Measurements from ENCODE around the gene STK10.

DNA sequence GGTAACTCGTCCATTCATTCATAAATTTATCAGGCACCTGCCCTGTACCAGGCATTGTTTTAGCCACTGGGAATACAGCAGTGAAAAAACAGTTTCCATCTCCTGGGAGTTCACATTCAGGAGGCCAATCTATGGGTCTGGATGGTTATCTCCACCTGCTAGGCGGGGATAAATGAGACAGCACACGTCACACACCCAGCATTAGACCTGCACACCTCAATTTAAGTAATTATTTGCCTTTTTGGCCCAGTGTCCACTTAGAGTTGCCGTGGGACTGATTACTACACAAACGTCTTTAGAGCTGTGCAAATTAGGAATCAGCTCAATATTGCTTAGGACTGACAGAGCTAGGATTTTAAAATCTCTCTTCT lies 46.1 kb downstream of the STK10 start:
- TF ChIP-seq, protein P1, sequence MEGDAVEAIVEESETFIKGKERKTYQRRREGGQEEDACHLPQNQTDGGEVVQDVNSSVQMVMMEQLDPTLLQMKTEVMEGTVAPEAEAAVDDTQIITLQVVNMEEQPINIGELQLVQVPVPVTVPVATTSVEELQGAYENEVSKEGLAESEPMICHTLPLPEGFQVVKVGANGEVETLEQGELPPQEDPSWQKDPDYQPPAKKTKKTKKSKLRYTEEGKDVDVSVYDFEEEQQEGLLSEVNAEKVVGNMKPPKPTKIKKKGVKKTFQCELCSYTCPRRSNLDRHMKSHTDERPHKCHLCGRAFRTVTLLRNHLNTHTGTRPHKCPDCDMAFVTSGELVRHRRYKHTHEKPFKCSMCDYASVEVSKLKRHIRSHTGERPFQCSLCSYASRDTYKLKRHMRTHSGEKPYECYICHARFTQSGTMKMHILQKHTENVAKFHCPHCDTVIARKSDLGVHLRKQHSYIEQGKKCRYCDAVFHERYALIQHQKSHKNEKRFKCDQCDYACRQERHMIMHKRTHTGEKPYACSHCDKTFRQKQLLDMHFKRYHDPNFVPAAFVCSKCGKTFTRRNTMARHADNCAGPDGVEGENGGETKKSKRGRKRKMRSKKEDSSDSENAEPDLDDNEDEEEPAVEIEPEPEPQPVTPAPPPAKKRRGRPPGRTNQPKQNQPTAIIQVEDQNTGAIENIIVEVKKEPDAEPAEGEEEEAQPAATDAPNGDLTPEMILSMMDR (IDR thresholded peaks at IDR 0.05; ENCODE audit: borderline replicate concordance, extremely low read depth, low read length, poor library complexity, severe bottlenecking), result no peak
- TF ChIP-seq EZH2 (IDR thresholded peaks at IDR 0.05; ENCODE audit: borderline replicate concordance, low read depth, low read length, severe bottlenecking), result no peak
